DMS153 treated with DMSO at 0.1 percent for 48 hours (cell line): ENCODE results near the gene ZGPAT.
"Not testable (repeated sequence)": the region's sequence is repeated elsewhere in the genome, so short reads cannot be mapped to it uniquely, and the experiment has no call there.

Experiments used
- DNase-seq: peaks from one replicate; lab custom pipeline; 2025; ENCODE audit not compliant: unreplicated experiment; lab: John Stamatoyannopoulos, UW

ZGPAT gene, protein sequence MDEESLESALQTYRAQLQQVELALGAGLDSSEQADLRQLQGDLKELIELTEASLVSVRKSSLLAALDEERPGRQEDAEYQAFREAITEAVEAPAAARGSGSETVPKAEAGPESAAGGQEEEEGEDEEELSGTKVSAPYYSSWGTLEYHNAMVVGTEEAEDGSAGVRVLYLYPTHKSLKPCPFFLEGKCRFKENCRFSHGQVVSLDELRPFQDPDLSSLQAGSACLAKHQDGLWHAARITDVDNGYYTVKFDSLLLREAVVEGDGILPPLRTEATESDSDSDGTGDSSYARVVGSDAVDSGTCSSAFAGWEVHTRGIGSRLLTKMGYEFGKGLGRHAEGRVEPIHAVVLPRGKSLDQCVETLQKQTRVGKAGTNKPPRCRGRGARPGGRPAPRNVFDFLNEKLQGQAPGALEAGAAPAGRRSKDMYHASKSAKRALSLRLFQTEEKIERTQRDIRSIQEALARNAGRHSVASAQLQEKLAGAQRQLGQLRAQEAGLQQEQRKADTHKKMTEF

DNA sequence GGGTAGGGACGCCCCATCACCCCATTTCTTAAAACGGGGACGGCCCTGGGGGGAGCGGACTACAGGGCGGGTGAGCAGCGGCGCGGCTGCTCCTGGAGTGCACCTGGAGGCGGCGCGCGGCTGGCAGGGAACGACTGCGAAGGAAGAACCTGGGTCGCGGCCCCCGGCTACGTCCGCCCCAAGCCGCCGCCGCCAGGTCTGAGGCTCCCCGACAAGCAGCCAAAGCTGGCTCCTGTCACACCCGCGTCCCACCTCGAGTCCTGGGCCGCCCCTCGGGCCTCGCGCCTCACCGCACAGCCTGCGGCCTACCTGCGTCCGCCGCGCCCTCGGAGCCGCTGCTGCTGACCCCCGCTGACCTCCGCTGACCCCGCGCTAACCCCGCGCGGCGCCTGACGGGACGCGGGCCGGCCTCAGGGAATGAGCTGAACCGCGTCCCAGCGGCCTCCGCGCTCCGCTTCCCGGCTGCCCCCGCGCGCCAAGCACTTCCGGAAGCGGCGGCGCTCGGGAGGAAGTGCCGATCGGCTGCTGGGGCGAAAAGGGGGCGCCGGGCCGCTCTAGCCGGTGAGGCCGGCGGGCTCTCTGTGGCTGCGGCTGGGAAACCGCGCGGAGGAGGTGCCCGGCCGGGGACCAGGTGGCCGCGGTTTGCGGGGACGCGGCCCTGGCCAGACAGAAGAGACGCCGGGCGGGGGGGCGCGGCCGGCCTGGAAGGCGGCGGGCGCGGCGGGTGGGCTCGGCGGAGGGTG is at the start of gene ZGPAT, which contains the start of gene ARFRP1:
Gene ZGPAT (plus strand): TSS at position 482 of the 743 bp plus-strand sequence. CDS start 542 bp downstream, outside the sequence.
Gene ARFRP1 (minus strand): TSS at position 419 of the 743 bp plus-strand sequence. CDS start 885 bp downstream, outside the sequence.
- DNase-seq = peak; percentile 77

DNA sequence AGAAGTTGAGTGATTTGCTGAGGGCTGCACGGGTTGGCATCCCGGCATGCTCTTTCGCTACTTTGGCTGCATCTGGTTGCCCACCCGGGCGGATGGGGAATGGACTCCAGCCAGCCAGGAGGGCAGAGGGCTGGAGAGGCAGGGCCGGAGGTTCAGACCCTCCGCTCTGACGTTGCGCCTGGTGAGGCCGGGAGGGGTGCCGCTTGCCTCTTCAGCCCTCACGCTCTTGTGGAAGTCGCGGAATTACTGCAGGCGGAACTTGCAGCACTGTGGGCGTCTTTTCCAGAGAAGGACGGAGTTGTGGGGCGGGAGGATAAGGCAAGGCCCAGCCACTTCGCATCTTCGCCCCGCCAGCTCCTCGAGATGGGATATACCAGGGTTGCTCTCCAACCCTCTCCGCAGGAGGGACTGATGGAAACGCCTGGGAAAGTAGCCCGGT is 49.1 kb upstream of the ZGPAT start:
- DNase-seq = no peak

DNA sequence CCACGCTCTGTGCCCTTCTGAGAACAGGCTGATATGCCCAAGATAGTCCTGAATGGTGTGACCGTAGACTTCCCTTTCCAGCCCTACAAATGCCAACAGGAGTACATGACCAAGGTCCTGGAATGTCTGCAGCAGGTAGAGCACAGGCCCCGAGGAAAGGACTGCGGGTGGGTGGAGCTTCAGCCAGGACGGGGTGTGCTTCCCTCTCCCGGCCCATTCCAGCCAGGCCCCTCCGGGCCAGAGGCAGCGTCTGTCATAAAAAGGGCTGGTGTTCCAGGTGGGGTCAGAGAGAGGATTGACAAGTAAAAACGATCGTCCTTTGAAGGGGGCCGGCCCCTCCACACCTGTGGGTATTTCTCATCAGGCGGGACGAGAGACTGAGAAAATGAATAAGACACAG is 48.5 kb upstream of the ZGPAT start:
- DNase-seq = no peak

DNA sequence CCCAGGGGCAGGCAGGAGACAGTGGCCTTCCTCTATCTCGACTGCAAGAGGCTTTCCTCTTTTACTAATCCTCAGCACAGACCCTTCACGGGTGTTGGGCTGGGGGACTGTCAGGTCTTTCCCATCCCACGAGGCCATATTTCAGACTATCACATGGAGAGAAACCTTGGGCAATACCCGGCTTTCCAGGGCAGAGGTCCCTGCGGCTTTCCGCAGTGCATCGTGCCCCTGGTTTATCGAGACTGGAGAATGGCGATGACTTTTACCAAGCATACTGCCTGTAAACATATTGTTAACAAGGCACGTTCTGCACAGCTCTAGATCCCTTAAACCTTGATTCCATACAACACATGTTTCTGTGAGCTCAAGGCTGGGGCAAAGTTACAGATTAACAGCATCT is 47.7 kb upstream of the ZGPAT start:
- DNase-seq = not testable (repeated sequence)

DNA sequence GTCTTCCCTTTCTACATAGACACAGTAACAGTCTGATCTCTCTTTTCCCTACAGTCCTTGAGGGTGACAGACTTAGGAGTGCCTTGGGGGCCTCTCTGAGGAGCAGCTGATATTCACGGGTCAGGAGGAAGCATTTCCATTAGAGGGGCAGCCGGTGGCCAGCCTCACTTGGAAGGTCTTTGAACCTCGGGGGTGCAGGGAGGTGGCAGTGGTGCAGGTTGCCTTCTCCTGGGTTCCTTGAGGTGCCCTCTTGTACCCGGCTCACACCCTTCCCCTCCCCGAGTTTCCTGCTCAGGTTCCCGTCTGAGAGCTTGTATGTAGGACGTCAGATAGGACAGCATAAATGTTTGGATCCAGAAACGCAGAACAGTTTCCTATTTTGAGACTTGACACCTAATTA is 47.2 kb upstream of the ZGPAT start:
- DNase-seq = no peak

DNA sequence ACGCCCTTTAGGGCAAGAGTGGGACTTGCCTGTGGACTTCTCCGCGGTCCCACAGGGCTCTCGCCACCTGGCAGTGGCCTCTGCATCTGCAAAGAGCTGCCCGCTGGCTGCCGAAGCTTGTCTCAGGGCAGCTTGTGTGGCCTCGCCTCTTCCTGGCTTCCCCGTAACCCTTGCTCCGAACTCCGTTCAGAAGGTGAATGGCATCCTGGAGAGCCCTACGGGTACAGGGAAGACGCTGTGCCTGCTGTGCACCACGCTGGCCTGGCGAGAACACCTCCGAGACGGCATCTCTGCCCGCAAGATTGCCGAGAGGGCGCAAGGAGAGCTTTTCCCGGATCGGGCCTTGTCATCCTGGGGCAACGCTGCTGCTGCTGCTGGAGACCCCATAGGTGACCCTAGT is 46.7 kb upstream of the ZGPAT start:
- no peak for DNase-seq

DNA sequence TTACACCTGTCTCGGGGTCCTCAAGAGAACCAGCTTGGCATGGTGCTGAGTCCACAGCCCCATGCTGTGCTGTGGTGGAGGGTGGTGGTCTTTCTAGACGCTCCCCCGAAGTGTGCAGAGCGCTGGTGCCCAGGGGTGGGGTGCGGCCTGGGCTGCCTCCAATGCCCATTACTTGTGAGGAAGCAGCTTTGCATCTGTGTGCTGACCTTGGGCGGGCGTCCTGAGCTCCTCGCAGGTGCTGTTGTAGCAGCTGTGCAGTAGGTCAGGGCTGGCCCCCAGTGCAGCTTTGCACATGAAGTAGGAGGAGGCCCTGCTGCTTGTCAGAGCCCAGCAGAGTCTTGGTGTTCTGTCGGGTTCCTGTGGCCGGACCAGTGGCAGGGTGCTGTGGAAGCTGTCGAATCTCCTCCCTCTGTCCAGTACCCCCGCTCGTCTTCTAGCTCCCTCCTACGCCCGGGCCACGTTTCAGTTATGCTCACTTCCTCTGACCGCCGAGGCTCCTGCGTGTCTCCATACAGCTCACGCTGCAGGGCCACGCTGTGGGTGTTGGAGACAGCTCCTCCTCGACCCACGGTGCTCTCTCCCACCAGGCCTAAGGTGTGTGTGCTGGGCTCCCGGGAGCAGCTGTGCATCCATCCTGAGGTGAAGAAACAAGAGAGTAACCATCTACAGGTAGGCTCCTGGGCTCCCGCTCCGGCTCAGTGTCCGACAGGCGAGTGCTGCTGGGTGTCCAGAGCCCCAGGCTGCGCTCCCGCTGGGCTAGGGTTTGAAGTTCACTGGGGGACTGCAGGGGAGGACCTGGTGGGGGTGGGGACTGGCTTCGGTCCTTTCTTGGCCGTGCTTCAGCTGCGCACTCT is 45.7 kb upstream of the ZGPAT start:
- DNase-seq = no peak

DNA sequence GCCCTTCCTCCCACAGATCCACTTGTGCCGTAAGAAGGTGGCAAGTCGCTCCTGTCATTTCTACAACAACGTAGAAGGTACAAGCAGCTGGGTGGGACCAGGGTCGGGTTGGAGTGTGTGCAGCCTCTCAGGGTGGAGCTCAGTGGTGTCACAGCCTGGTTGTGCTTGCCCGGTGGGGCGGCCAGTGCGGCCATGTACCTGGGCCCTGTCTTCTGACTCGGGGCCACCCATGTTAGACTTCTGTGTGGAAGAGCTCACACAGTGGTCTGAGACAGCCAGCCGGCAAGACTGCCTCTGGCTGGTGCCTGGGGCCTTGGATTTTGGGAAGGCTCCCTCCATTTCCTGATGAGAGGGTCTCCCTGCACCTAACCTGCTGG is 45.0 kb upstream of the ZGPAT start:
- no peak for DNase-seq

DNA sequence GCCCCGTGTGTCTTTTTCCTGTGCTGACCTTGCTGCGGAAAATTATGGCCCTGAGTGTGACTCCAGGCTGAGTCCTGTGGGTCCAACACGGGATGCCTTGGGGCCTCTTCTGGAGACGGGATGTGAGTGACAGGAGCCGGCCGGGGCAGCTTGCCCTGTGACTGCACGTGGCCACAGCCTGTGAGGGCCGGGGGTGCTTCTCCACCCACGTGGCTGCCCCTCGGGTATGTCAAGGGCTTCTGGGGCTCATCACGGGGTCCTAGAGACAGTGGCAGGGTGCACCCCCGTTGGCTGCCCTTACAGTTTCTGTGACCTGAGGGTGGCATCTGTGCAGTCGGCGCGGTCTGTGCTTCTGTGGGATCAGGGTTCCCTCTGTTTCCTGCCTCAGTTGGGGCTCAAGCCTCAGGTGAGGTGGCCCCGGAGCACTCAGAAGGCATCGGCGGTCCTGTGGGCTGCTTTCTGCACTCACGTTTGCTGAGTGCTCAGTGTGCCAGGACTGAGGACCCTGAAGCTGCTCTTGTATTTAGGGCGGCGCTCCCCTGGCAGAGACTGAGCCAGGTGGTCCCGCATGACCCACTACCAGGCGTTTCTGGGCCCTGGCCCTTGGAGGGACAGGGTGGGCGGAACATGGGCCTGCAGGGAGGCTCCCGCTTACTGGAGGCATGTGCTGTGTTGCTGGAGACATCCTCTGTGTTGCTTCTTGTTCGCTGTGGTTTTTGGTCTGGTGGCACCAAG is 44.3 kb upstream of the ZGPAT start:
- no peak for DNase-seq

DNA sequence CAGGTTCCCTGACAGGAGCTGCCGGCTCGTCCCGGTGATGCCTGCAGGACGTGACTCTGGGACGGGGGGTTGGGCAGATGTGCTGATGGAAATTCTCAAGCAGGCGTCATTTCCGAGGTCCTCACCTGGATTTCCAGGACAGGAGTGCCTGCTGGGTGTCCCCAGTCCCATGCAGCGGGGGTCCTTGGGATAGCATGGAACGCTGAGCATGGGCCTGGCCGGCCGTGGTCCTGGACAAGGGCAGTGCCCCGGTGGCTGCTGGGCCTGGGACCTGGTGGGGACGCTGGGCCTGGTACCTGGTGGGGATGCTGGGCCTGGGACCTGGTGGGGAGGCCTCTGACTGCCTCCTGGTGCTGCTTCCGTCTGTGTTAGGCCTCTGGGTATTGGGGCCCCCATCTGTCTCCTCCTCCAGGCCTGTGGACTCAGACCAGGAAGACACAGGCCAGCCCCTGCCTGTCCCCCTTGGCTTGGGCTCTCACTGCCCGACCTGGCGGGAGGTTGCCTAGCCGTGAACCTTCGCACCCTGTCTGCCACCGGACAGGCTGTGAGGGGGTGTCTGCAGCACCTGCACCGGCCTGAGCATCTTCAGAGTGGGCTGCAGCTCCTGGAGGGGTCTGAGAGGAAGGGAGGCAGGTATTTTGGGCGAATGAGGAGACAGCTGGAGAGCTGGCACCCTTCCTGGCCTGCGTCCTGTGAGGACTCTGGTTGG is 43.5 kb upstream of the ZGPAT start:
- no peak for DNase-seq

DNA sequence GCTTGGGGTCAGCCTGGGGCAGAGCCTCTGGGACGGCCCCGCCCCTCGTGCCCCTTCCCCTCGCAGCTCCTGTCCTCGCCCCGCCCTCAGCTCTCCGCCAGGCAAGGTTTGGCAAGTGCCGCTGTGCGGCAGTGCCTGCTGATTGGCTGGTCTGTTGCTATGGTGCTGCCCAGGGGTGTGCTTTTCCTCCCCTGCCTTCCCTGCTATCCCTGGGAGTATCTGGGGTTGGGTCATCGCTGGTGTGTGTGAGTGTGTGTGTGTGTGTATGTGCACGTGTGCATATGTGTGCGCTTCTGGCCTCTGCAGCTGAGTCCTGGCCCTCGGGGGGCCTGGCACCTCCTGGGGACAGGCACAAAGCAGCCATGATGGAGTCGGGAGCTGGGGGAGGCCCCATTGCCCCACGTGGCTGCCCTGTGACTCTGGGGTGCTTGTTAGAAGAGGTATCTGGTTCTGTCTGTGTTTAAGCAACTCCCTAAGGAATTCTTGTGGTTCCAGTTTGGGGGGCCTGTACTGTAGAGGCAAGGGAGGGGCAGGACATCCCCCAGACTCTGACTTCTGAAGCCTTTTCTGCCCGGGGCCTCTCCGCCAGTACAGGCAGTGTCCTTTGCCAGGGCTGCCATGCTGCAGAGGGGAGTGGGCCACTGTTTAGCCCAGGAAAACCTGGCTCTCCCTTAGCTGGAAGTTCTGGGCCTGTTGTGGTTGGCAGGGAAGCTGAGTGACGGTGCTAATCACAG is 42.8 kb upstream of the ZGPAT start:
- no peak for DNase-seq

DNA sequence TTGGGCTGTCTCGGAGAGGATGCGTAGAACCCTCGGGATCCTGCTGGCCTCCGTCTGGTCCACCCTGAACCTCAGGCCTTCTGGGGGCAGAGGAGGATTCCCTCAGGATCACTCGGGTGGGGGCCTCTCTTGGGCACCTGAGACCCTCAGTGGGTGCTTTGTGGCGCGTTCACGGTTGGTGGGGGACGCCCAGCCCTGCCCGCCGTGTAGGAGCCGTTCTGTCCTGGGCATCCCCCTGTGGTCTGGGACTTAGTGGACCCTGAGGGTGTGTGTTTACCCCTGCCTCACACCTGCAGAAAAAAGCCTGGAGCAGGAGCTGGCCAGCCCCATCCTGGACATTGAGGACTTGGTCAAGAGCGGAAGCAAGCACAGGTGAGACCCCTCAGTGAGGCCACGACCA is 42.1 kb upstream of the ZGPAT start:
- no peak for DNase-seq

DNA sequence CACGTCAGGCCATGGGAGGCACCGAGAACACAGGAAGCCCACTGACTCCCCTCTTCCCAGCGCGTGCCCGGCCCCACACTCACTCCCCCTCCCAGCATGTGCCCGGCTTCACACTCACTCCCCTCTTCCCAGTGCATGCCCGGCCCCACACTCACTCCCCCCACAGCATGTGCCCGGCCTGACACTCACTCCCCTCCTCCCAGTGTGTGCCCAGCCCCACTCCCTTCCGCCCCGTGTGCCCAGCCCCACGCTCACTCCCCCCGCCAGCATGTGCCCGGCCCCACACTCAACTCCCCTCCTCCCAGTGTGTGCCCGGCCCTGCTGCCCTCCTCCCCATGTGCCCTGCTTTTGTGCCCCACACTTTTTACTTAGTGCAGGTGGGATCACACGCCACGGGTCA is 40.0 kb upstream of the ZGPAT start:
- DNase-seq = no peak

DNA sequence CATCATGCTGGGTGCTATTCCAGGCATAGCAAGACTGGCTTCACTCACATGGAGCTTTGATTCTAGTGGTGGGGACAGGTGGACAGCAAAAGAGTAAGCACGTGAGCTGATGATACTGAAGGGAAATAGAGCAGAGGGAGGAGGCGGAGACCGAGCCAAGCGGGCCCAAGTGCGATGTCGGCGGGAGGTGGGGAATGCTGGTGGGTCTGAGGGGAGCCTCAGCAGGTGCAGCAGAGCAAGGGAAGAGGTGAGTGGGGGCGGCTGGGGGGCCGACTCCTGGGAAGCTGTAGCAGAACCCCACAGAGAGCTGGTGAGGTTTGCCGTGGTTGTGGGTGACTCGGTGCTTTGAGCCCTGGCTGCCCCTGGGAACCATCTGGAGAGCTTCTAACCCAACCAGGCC is 39.5 kb upstream of the ZGPAT start:
- DNase-seq = no peak

DNA sequence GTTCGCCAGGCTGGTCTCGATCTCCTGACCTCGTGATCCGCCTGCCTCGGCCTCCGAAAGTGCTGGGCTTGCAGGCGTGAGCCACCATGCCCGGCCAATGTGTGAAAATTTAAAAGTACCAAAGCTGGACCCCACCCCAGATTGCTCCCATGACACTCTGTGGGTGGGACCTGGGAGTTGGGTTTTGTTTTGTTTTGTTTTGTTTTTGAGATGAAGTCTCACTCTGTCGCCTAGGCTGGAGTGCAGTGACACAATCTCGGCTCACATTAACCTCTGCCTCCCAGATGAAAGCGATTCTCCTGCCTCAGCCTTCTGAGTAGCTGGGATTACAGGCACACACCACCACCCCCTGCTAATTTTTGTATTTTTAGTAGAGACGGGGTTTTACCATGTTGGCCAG is 36.1 kb upstream of the ZGPAT start:
- DNase-seq = not testable (repeated sequence)

DNA sequence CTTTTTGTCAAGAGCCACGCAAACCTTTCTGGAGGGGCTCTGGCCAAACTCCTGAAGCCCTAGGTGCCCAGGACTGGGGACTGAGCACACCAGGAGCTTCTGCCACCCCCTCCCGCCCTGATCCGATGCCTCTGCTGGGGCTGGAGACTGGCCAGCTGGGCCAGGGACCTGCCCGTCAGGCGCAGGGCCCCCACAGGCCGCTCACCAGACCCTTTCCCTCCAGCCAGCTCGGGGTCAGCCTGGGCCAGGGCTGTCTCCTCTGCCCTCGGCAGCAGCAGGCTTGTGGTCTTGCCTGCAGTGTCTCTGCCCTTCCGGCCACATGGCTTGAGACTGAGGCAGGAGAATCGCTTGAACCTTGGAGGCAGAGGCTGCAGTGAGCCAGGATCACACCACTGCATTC is 35.2 kb upstream of the ZGPAT start:
- no peak for DNase-seq

DNA sequence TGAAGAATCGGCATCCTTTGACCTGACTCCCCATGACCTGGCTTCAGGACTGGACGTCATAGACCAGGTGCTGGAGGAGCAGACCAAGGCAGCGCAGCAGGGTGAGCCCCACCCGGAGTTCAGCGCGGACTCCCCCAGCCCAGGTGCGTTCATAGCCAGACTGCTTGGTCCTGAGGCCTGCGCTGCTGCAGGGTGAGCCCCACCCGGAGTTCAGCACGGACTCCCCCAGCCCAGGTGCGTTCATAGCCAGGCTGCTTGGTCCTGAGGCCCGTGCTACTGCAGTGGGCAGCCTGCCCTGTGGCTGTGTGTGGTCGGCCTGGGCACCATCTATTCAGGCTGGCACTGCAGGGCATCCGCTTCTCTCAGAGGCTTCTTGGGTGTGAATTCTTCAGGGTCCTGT is 33.9 kb upstream of the ZGPAT start:
- DNase-seq = no peak

DNA sequence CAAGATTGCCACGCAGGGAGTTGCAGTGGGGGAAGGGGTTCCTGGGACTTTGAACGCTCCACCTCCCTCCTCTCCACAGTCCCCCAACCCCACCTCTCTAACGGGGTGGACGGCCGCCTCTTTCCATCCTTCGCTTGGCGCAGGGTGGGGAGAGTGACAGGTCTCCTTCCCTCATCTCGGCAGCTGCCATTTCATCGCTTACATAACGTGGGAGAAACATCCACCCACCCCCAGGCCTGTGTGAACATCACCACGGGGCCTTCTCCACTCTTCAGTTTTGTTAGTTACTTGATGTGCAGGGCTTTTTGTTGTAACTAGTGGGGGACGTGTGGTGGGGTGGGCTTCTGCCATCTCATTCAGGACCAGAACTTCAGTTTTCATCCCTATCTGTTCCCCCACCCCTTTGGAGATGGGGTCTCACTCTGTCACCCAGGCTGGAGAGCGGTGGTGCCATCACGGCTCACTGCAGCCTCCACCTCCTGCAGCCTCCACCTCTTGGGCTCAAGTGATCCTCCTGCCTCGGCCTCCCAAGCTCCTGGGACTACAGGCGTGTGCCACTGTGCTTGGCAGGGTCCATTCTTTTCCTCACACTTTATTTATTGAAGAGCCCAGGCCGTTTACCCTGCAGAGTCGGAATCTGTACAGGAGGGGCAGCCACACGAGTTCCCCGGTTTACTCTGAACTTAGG is 32.0 kb upstream of the ZGPAT start:
- DNase-seq = no peak

DNA sequence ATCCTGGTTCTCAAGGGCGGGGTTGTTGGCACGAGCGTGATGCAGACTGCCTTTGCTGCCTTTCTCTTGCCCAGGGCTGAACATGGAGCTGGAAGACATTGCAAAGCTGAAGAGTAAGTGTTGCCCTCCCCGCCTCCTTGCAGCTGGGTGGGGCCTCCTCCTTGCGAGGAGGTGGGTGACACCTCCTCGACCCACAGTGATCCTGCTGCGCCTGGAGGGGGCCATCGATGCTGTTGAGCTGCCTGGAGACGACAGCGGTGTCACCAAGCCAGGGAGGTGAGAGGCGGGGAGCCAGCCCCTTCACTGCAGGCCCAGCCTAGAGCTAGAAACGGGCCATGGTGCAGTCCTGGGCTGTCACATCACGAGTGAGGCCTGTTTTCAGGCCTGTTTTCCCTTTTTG is 29.8 kb upstream of the ZGPAT start:
- no peak for DNase-seq
